HCEC 1CT (cell line): ENCODE results near the gene S1PR1.

Experiments used
- DNase-seq: peaks from one replicate; pipeline ENCODE4 v3.0.0-alpha.2; 2017

Gene S1PR1

GRCh38 chr1:101250222-101250621, 13.4 kb downstream of the S1PR1 start:
- no peak for DNase-seq

GRCh38 chr1:101250656-101251272, 13.9 kb downstream of the S1PR1 start:
- DNase-seq: peak; percentile 13

DNA sequence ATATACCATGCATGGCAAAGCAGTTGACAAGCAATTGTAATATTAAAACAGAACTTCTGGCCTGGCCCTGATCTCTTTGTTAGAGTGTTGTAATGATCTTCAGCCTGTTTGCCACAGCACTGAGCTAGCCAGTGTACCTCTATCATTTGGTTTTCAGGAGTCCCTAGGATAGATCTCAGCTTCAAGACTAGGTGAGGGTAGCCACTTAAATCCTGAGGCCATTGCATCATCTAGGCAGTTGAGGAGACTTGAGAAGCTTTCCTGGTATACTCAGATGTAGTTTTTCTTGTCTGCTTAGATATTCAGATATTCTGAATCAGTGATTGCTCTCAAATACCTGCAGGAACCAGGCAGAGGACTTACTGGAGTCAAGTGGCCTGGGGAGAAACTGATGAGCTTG, 14.7 kb downstream of the S1PR1 start:
- no peak for DNase-seq

- DNase-seq: peak; percentile 73
Measured at GRCh38 chr1:101253976-101254674, 17.3 kb downstream of the S1PR1 start.

DNA sequence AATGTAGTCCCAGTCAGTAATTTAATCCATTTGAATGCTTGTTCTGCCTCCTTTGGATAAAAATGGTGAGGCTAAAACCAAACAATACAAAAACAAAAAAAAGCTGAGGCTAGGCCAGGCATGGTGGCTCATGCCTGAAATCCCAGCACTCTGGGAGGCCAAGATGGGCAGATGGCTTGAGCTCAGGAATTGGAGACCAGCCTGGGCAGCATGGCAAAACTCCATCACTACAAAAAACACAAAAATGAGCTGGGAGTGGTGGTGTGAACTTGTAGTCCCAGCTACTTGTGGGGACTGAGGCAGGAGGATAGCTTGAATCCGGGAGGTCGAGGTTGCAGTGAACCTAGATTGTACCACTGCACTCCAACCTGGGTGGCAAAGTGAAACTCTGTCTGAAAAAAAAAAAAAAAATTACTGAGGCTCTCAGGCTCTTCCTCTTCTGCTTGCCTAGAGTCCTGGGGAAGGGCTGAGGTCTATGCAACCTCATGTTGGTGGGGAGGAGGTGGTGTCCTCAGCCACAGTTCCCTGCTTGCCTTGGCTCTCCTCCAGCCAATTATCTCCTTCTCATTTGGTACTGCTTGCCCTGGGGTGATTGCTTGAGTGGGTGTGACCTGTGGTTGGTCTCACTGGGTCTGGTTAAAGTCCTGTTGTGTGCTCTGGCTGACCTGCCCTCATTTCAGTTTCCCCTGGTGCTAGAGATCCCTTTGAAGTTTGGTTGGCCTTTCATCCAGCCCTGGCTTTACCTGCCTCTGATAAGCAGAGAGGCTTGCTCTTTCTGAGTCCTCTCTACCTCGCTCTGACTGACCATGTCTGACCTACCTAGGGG, 20.9 kb downstream of the S1PR1 start:
- DNase-seq: no peak

DNA sequence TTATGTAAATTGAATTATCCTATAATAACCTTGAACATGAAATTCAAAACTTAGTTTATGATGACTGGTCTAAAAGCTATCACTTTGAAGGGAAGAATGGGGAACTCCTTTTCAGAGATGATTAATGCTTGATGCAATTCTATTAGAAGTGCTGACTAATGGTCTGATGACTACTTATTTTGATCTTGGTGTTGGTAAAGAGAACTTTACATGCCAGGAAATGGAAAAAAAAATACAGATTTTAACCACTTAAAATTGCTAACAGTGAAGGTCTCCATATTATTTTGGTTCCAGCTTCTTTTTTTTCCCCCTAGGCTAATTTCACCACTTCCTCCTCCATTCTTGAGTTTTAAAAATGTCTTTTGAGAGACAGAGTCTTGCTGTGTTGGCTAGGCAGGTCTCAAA, 22.9 kb downstream of the S1PR1 start:
- peak; percentile 89 for DNase-seq

- no peak for DNase-seq
Measured at GRCh38 chr1:101260556-101261350, 23.9 kb downstream of the S1PR1 start.

DNA sequence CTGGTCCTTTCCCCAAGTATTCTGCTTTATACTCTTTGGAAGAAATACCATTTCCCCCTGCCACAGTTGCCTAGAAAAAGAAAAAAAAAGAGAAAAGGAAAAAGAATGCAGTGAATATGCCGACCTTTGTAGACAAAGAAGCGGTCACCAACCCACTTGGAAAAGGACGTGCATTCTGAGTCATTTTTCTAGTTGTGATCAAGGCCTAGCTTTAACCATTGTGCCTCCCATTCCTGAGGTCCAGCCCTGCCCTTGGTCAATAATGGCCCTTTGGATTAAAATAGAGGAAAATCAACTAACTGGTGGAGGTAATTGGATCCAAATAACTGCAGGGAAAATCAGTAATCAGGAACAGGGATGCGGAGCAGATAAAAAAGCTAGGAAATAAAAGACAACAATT, 24.8 kb downstream of the S1PR1 start:
- no peak for DNase-seq

- DNase-seq: no peak
Measured at GRCh38 chr1:101262060-101262459, 25.2 kb downstream of the S1PR1 start.

DNA sequence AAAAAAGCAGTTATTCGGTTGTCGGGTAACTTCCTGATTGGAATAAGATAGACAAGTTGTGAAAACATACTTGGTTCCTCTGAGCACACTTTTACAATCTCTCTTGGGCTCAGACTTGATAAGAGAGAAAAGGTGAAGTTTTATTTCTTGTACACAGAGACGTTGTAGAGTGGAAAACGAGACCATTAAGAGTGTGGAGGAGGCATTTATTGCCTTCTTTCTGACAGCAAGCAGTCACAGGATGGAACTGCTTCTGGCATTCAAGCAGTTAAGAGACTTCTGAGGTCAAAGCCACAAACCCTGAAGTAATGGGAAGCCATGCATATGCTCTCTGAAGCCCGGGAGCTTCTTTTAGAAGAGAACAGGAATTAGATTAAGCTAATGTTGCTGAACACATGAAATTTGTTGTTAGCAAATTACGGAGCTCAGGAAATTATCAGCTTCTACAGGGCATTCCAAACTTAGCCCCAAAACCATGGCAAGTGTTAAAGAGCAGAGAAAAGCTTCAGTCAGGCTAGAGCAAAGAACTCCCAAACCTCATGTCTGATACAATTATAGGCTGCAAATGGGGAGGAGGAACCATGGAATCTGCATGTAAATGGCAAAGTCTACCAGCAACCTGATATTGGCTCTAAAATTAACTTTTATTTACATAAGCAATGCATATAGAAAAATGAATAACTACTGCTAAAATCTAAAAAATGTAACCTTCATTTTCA, 26.0 kb downstream of the S1PR1 start:
- no peak for DNase-seq

GRCh38 chr1:101264697-101265096, 27.9 kb downstream of the S1PR1 start:
- DNase-seq: no peak

GRCh38 chr1:101265684-101266083, 28.9 kb downstream of the S1PR1 start:
- no peak for DNase-seq

GRCh38 chr1:101267082-101267481, 30.3 kb downstream of the S1PR1 start:
- DNase-seq: no peak

GRCh38 chr1:101268893-101269292, 32.1 kb downstream of the S1PR1 start:
- DNase-seq: no peak

DNA sequence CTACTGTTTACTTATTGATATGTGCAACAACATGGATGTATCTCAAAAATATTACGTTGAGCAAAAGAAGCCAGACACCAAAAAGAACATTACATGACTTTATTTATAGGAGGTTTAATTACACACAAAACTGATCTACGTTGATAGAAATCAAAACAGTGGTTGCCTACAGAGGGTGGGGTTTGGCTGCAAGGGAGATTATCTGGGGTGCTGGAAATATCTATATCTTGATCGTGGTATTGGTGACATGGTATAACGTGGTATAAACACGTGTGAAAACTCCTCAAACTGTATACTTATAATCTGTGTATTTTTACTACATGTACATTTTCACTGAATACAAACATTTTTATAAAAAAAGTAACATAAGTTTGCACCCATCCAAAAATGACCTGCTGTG, 38.9 kb downstream of the S1PR1 start:
- DNase-seq: no peak

DNA sequence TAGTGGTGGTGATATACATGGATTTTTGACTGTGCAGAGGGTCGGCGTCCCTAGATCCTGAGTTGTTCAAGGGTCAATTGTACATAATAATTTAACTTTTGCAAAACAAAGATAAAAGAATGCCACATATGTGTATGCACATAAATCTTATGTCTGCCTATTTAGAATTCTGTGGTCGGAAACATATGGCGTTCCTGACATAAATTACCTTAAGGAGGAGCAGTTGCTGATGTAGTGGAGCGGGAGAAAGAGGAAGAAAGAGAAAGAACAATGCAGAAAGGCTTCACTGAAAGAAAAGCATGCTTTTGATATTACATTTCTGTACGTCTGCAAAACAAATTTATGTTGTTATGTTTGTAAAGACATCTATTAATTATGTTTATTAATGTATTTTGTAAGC, 40.0 kb downstream of the S1PR1 start:
- DNase-seq: no peak

GRCh38 chr1:101278238-101278637, 41.4 kb downstream of the S1PR1 start:
- DNase-seq: no peak

GRCh38 chr1:101278845-101279244, 42.0 kb downstream of the S1PR1 start:
- DNase-seq: no peak

DNA sequence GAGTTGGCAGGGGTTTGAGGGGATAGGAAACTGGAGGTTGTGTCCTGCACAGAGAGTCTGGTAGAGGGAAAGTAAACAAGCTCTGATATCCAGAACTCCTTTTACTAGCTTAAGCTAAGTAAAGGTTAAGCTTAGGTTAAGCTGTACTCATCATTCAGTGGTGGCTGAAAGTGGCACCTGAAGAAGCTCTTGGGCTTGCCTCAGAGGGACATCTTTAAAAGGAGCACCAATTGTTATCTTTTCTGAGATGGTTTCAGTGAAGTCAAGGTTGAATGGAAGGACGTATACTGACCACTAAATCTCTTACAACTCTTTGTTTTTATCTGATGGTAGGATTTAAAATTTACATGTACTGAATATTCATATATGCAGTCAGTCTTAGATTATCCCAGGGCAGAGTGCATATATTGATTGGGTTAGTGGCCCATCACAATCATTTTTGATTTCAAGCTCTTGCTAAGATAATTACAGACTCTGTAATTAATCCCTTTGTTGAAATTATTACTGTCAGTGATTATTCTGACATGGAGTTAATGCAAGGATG, 43.3 kb downstream of the S1PR1 start:
- no peak for DNase-seq

DNA sequence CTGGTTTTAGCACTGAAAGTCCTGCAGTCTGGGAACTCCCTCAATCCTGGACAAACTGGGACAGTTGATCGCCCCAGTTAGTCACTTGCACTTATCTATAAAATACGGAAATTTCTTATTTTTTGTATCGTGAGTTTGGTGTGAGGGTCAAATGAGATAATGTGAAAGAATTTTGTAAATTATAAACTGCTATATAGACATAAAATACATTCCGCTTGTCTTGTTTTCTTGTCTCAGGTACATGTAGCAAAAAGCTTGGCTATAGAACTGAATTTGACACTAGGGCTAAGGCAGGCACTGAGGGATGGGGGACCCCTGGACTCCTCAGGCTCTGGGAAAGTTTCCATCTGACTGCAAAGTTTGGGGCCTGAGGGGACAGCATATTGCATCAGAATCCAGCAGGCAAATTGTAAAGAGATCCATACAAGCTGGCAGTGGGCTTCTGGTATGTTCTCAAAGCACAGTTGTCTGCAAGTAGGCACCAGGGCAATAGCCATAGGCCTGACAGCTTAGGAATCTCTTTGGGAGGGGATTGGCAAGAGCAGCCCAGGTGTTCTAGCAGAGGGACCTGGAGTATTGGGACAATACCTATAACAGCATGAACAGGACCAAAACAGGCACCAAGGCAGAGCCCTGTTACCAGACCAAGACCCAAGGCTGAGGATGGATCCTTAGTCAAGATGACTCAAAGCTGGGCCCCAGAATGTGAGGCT, 44.3 kb downstream of the S1PR1 start:
- DNase-seq: no peak

DNA sequence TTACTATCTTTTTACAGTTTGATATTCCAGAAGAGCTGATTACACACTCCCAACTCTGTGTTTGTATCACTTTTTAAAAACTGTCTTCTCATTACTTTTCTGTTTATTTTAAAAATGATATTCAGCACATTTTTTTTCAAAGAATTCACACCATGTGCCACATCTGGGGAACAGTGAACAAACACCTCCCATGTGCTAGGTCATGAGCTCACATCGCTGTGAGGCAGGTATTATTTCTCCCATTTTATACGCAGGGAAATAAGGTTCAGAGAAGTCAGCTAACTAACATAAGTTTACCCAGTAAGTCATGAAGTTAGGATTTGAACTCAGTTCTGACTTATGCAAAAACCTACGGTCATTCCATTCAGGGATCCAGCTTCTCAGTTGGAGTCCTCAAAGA, 44.9 kb downstream of the S1PR1 start:
- no peak for DNase-seq
